GM21786 (cell line): ENCODE data around the gene DYRK1A.
A peak's percentile ranks its signal among the peaks of the same experiment; 100 is the strongest.

Experiments
- ATAC-seq: cut with Tn5 transposase; IDR thresholded peaks from one replicate; pipeline ENCODE4 v1.9.1; 2021; ENCODE audit not compliant: unreplicated experiment

DYRK1A gene

DNA sequence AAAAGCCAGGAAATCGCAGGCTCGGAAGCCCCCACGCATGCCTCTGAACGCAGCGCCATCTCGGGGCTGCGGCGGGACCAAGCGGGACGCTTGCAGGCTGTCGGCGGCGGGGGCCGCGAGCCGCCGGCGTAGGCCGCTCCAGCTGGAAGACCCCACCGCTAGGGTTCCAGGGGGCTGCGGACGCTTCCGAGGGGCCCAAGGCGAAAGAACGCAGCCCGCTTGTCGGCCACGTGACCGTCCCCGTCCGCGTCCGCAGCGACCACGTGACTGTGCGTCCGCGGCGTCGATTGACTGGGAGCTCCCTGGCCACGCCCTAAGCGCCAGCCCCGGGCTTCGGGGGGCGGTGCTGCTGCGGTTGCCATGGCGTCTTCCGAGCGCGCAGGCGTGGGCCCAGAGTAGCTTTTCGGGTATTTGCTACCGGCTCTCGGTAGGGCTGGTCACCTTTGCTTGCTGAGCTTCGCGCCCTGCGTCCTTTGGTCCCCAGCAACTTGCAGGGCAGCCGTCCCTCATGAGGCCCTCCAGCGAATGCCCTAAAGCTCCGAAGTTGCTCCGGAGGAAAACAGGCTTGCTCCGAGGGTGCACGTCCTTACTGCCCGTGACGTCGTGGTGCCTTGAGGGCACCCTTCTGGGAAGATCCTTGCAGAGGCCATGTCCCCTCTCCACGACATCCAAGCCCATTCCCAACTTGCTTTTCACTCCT is 197.2 kb downstream of the DYRK1A start:
- peak; percentile 83 for ATAC-seq

DNA sequence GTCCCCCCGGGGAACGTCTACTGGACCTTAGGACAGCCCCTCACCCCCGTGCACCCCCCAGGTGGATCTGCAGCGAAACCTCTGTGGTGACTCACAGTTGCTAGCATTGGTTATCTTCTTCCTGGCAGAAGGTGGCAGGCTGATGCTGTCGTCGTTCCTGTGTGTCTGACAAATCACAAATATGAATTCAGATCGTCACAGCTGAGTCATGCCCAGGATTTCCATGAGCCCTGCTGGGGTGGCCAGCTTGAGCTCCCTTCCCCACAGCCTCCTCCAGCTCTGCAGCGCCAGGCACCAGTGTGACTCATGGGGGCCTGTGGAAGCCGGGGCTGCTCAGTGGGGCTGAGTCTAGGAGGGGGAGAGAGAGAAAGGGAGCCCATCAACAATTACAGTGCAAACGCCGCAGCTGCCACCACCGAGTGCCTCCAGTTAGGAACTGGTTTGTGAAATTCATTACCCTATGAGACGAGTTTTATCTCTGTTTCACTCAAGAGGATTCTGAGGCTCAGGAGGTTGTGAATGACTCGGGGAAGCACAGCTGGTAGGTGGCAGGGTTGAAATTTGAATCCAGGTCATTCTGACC is 197.9 kb downstream of the DYRK1A start:
- peak; percentile 58 for ATAC-seq

DNA sequence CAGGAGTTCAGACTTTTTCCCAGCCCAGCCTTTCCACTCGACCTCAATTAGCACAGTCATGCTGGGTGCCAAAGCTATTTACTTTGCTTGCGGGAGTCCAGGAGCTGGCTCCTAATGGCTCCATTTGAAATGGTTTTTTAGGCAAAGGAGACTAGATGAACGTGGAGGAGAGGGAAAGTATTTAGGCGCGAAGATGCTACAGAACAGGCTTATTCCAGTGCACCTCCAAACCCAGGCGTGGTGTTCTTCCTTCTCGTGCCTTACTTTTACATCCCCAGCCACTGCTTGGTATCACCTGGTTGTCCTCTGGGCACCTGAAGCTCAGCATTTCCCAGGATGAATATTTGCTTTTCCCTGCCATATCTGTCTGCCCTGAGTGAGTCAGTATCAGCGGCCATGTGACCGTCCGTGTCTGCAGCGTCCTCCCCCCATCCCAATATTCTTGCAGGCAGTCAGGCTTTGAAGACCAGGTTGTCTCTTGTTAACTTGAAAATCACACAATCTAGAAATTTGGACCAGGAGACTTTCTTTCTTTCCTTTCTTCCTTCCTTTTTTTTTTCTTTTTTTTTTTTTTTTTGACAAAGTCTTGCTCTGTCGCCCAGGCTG is 198.5 kb downstream of the DYRK1A start:
- no peak for ATAC-seq

DNA sequence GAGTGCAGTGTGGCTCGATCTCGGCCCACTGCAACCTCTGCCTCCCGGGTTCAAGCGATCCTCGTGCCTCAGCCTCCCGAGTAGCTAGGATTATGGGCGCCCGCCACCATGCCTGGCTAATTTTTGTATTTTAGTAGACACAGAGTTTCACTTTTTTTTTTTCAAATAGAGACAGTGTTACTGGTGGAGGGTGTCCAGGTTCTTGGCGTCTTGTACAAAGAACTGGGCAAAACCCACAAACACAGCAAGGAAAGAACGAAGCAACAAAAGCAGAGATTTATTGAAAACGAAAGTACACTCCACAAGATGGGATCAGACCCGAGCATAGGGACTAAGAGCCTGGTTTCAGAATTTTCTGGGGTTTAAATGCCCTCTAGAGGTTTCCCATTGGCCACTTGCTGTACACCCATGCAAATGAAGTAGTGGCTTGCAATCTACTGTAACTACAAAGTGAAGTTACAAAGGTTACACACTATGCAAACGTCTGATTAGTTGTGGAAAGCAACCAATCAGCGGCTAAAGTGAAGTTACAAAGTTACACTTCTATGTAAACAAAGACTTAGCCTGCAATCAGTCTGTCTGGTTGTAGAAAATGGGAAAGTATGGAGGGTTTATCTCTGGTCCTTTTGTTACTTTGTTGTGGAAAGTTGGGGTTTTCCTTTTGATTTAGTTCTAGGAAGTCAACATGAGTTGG is 199.1 kb downstream of the DYRK1A start:
- no peak for ATAC-seq

DNA sequence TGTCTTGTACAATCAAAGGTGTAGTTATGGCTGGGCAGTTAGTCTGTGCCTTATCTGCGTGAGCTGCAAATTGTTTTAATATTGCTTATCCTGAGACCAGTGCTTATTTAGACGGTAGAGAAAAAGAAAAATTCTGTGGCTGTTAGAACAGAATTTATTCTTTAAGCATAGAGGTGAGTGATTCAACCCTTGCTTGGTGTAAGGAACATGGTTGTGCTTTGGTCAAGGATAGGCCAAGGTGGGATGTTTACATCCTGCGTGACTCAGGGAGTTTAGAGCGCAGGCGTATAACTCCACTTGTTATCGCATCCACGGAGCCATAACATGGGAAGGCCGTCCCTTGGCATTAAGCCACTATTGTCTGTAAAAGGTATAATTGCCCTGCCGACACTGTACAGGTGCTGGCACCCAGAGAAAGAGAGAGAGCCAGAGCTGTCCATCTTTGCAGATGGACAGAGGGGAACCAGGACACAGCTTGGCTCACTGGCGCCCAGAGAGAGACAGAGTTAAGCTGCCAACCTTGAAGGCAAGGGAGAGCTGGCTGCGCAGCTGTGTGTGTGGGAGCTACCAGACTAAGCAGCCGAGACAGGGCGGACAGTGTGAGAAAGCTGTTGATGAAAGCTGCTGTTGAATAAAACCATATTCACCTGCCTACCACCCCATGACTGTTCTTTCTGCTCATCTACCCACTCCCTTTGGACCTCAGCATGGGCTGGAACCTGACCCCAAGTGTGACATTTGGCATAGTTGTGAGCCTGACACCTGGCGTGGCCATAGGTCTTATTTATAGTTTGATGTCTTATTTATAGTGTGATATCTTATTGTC is 200.4 kb downstream of the DYRK1A start:
- no peak for ATAC-seq

DNA sequence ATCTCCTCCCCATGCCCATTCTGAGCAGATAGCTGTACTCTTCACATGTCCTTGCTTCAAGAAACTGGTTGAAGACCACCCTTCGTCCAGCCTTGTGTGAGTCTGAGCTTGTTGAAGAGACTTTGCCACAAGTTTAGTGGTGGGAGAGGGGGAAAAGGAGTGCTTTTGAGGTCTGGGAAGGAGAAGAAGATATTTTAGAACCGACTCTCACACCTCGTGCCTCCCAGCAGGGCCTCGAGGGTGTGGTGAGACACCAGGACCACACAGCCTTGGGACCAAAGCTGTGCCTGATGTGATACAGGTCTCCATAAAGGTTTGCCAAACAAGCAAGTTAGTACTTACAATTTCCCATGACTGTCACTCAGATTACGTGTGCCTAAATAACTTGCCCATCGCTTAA is 201.8 kb downstream of the DYRK1A start:
- ATAC-seq, result no peak

DNA sequence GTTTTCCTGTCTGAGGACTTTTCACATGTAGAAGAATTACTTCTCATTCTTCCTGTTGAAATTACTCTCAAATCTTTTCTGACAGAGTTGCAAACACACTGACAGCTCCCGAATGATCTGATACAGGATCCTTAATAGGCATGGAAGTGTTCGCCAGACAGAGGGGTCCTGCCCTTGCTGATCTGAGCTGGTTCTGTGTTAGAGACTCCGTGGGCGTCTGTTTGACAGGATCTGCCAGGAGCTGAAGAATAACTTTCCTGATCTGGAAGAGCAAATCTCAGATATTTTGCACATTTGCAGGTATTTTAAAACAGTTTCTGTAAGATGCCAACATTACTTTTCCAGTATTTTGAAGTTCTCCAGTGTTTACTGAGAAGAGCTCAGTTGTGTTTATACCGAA is 202.3 kb downstream of the DYRK1A start:
- no peak for ATAC-seq

DNA sequence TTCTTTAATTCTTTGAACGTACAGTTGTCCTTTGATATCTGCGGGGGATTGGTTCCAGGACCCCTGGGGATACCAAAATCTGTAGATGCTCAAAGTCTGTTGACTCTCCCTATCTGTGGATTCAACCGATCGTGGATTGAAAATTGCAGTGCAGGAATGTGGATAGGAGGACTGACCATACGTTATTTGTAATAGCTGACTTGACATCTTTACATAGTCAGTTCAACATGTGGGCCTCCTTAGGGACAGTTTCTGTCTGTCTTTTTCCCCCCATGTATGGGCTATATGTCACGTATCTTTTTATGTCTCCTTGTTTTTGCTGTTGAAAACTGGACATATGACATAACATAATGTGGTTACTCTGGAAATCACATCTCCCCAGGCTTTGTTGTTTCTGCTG is 204.9 kb downstream of the DYRK1A start:
- ATAC-seq, result no peak

DNA sequence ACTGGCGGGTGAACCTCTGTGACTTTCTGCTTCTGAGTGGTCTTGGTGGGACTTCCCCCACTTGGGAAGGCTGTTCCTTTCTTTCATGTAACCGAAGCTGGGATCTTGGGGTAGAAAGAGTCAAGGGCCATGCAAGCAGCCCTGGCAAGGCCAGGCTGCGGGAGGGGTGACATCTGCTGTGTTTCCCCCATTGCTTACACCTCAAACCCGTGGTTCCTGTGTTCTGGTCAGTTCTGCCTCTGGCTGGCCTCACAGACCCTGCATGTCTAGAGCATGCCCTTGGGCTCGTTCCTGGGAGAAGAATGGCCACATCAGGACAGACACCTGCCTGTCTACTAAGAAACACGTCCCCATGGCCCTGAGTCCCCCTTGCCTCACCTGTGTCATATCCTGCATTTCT is 207.7 kb downstream of the DYRK1A start:
- no peak for ATAC-seq

DNA sequence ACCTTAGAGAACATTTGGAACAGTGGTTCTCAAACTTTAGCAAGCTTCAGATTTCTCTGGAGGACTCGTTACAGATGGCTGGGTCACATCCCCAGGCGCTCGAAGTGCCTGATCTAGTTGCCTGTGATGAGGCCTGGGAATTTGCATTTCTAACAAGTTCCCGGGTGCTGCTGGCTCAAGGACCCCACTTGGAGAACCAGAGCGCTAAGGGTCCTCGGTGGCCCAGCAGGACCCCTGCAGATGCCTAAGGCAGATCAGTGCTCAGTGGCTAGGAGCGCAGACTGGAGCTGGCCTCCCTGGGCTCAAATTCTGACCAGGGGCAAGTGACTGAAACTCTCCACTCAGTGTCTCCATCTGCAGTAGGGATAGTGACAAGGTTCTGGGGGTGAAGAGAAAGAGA is 208.2 kb downstream of the DYRK1A start:
- no peak for ATAC-seq

DNA sequence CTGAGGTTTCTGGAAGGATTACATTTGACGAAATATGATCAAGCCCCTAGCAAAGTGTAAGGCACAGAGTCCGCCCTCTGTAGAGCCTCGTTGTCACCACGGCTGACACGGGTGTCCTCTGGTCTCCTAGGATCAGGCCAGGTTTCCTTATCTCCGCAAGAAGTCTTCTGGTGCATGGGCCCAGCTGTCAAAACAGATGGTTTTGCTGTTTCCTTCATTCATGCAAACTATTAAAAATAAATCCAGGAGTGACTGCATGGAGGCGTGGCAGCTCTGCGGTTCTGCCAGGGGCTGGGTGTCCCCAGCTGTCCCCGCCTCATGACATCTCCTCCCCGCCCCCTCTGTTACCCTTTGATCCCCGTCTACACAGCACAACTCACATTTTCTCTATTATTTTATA is 209.0 kb downstream of the DYRK1A start:
- ATAC-seq, result no peak
